SK-N-SH (cell line): ENCODE measurements around the gene STK16. TPM values are rescaled to one million over a fixed set of nuclear protein-coding genes. Genes with fewer than 3 reads are reported as not detected.

Source experiments
- CTCF ChIA-PET: fragments of 300-600, 350-600 bp; formaldehyde crosslinking; extraction: SDS; loops from one replicate; lab custom pipeline; 2021; lab: Yijun Ruan, JAX
- POLR2A ChIA-PET: fragments of 350-600 bp; sonication (Branson Sonifier 250); formaldehyde crosslinking; extraction: SDS; loops from one replicate; lab custom pipeline; 2020; ENCODE audit warnings: antibody characterized with exemption, inconsistent platforms; lab: Yijun Ruan, JAX
- DNase-seq: peaks from one replicate; pipeline ENCODE4 v3.0.0; 2012
- H2AFZ ChIP-seq: fragments of 200-600 bp; sonication (generic); 2 replicates; pipeline ENCODE4 v1.8.1; 2016; ENCODE audit warnings: antibody characterized with exemption, mild to moderate bottlenecking, low read depth
- H3F3A ChIP-seq: fragments of 200-600 bp; sonication (generic); replicated peaks from 2 replicates; pipeline ENCODE3; 2016; ENCODE audit warnings: antibody characterized with exemption, mild to moderate bottlenecking; ENCODE audit not compliant: insufficient read depth
- H3K27ac ChIP-seq, 2 experiments: fragments of 200-500 bp in 1 of 2; fragments of 200-600 bp in 1 of 2; sonication (Bioruptor generic) in 1 of 2; sonication (generic), shearing (Covaris generic) in 1 of 2; 2 replicates each; pipeline versions ENCODE4 v1.5.1 to v1.6.1; 2014 to 2016; ENCODE audit warnings: low read depth in 2 of 2, inconsistent platforms in 1 of 2, low read length in 1 of 2, mild to moderate bottlenecking in 1 of 2, mixed read lengths in 1 of 2
- H3K27me3 ChIP-seq: fragments of 200-600 bp; sonication (generic), shearing (Covaris generic); 2 replicates; pipeline ENCODE4 v1.6.1; 2016; ENCODE audit warnings: mixed run types; ENCODE audit not compliant: insufficient read depth
- H3K36me3 ChIP-seq, 2 experiments: fragments of 200-500 bp in 1 of 2; fragments of 200-600 bp in 1 of 2; sonication (Bioruptor generic) in 1 of 2; sonication (generic) in 1 of 2; replicated peaks in 1 of 2; 2 replicates each; pipeline versions ENCODE3 to v1.5.1; 2014 to 2016; ENCODE audit warnings: low read length in 1 of 2, mild to moderate bottlenecking in 1 of 2; ENCODE audit not compliant: insufficient read depth in 2 of 2, control insufficient read depth in 1 of 2
- H3K4me1 ChIP-seq, 2 experiments: fragments of 200-500 bp in 1 of 2; fragments of 200-600 bp in 1 of 2; sonication (Bioruptor generic) in 1 of 2; sonication (generic), shearing (Covaris generic) in 1 of 2; 2 replicates each; pipeline versions ENCODE4 v1.5.1 to v1.6.1; 2014 to 2016; ENCODE audit warnings: low read depth in 1 of 2, low read length in 1 of 2, mixed run types in 1 of 2; ENCODE audit not compliant: insufficient read depth in 2 of 2, control insufficient read depth in 1 of 2
- H3K4me2 ChIP-seq: fragments of 200-600 bp; sonication (generic), shearing (Covaris generic); 2 replicates; pipeline ENCODE4 v1.6.1; 2017; ENCODE audit warnings: mixed run types
- H3K4me3 ChIP-seq, 2 experiments: fragments of 200-500 bp in 1 of 2; fragments of 200-600 bp in 1 of 2; sonication (Bioruptor generic) in 1 of 2; sonication (generic), shearing (Covaris generic) in 1 of 2; 2 replicates each; pipeline versions ENCODE4 v1.5.1 to v1.8.1; 2014 to 2016; ENCODE audit warnings: low read depth in 2 of 2, inconsistent platforms in 1 of 2, low read length in 1 of 2, mild to moderate bottlenecking in 1 of 2, mixed read lengths in 1 of 2, moderate library complexity in 1 of 2
- H3K79me2 ChIP-seq: fragments of 200-600 bp; sonication (generic); 2 replicates; pipeline ENCODE4 v1.8.1; 2017; ENCODE audit warnings: mild to moderate bottlenecking; ENCODE audit not compliant: insufficient read depth
- H3K9ac ChIP-seq: fragments of 200-600 bp; sonication (generic); 2 replicates; pipeline ENCODE4 v1.6.1; 2017; ENCODE audit warnings: mixed run types
- H3K9me2 ChIP-seq: fragments of 200-600 bp; sonication (generic); 2 replicates; pipeline ENCODE4 v1.6.1; 2017; ENCODE audit warnings: mixed run types
- H3K9me3 ChIP-seq: fragments of 200-600 bp; sonication (generic); 2 replicates; pipeline ENCODE4 v1.6.1; 2017; ENCODE audit warnings: mixed run types, mild to moderate bottlenecking, moderate library complexity
- H4K20me1 ChIP-seq: fragments of 200-600 bp; sonication (generic); 2 replicates; pipeline ENCODE4 v1.6.1; 2017; ENCODE audit warnings: mild to moderate bottlenecking, mixed run types; ENCODE audit not compliant: insufficient read depth
- EZH2phosphoT487 ChIP-seq: fragments of 200-600 bp; sonication (generic); IDR thresholded peaks from 2 replicates; pipeline ENCODE4 v1.6.1; 2017; ENCODE audit warnings: low read depth, mixed run types, mild to moderate bottlenecking, antibody characterized with exemption, moderate library complexity, borderline replicate concordance
- FOSL2 ChIP-seq: IDR thresholded peaks from 2 replicates; pipeline ENCODE4 v1.4.0; 2012; ENCODE audit warnings: low read depth, mild to moderate bottlenecking, moderate library complexity, borderline replicate concordance
- RAD21 ChIP-seq: IDR thresholded peaks from 2 replicates; pipeline ENCODE4 v1.6.1; 2012; ENCODE audit warnings: mild to moderate bottlenecking, low read length
- RXRA ChIP-seq: IDR thresholded peaks from 2 replicates; pipeline ENCODE4 v1.4.0; 2012; ENCODE audit warnings: low read depth, mild to moderate bottlenecking, borderline replicate concordance
- TCF12 ChIP-seq: IDR thresholded peaks from 2 replicates; pipeline ENCODE4 v1.4.0; 2012
- TEAD4 ChIP-seq: IDR thresholded peaks from 2 replicates; pipeline ENCODE4 v1.4.0; 2012; ENCODE audit warnings: mild to moderate bottlenecking, borderline replicate concordance; ENCODE audit not compliant: insufficient read depth
- YY1 ChIP-seq: IDR thresholded peaks from 2 replicates; pipeline ENCODE4 v1.4.0; 2012; ENCODE audit warnings: low read depth, mild to moderate bottlenecking
- WGBS: methylation state at CpG from one replicate; pipeline ENCODE4 v1.1.6; 2017; ENCODE audit warnings: low lambda C conversion rate; 5-methylcytosine and 5-hydroxymethylcytosine counted together
- polyA plus RNA-seq, 3 experiments: library from polyadenylated mRNA; depleted of rRNA; stranded (reverse); fragments of >200 nt; gene quantifications; 2 replicates each; pipeline ENCODE4 v1.2.3, GENCODE V29; 2012
- TF ChIP-seq, protein P1 (sequence below): IDR thresholded peaks from 2 replicates; pipeline ENCODE4 v1.4.0; 2012; ENCODE audit warnings: low read depth, borderline replicate concordance

The STK16 gene
- polyA plus RNA-seq, 1 of the 3 experiments (the other 2 are of a cell fraction), result 57.6 TPM

- no peak for TF ChIP-seq YY1
- no peak for TF ChIP-seq TEAD4
- TF ChIP-seq EZH2phosphoT487, result no peak
- no peak for TF ChIP-seq TCF12
- TF ChIP-seq RXRA, result no peak
- TF ChIP-seq, protein P1, sequence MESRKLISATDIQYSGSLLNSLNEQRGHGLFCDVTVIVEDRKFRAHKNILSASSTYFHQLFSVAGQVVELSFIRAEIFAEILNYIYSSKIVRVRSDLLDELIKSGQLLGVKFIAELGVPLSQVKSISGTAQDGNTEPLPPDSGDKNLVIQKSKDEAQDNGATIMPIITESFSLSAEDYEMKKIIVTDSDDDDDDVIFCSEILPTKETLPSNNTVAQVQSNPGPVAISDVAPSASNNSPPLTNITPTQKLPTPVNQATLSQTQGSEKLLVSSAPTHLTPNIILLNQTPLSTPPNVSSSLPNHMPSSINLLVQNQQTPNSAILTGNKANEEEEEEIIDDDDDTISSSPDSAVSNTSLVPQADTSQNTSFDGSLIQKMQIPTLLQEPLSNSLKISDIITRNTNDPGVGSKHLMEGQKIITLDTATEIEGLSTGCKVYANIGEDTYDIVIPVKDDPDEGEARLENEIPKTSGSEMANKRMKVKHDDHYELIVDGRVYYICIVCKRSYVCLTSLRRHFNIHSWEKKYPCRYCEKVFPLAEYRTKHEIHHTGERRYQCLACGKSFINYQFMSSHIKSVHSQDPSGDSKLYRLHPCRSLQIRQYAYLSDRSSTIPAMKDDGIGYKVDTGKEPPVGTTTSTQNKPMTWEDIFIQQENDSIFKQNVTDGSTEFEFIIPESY, result no peak
- peaks cover 8% of the 10 kb centered on the region in 2 experiments; a peak in 1 of 4 replicates for H3K4me1 ChIP-seq
- H3K36me3 ChIP-seq, result no peaks in the 10 kb centered on the region
- 82% methylated on average over 7 of the region's 7 CpGs for WGBS
- ChIA-PET CTCF (interaction anchor here (0.7 to 9.0 kb wide), 7 partner anchors 9 to 132 kb away, joined by 3 to 312 read pairs (median 6); partner anchors contain the start of genes CNPPD1, DNAJB2, NHEJ1 and SLC23A3), POLR2A (interaction anchor here (0.6 to 1.1 kb wide), 2 partner anchors 12 to 52 kb away, joined by 3 to 5 read pairs; partner anchors contain the start of gene DNAJB2)
- no peak overlapping the region for H3K4me2 ChIP-seq
- H3K9me2 ChIP-seq, result no peaks in the 10 kb centered on the region
- no peaks in the 10 kb centered on the region for H3K79me2 ChIP-seq
- H3K27ac ChIP-seq, result no peak overlapping the region
- peaks cover 12% of the 10 kb centered on the region for H3F3A ChIP-seq
- no peaks in the 10 kb centered on the region for H4K20me1 ChIP-seq
- no peak for DNase-seq
- H3K9ac ChIP-seq, result no peak overlapping the region
- no peak overlapping the region for H2AFZ ChIP-seq
- H3K27me3 ChIP-seq, result no peaks in the 10 kb centered on the region
- H3K4me3 ChIP-seq, result no peak overlapping the region
- no peaks in the 10 kb centered on the region for H3K9me3 ChIP-seq
These were observed 46.1 kb downstream of the STK16 start for GRCh38 chr2:219291394-219291793.

DNA sequence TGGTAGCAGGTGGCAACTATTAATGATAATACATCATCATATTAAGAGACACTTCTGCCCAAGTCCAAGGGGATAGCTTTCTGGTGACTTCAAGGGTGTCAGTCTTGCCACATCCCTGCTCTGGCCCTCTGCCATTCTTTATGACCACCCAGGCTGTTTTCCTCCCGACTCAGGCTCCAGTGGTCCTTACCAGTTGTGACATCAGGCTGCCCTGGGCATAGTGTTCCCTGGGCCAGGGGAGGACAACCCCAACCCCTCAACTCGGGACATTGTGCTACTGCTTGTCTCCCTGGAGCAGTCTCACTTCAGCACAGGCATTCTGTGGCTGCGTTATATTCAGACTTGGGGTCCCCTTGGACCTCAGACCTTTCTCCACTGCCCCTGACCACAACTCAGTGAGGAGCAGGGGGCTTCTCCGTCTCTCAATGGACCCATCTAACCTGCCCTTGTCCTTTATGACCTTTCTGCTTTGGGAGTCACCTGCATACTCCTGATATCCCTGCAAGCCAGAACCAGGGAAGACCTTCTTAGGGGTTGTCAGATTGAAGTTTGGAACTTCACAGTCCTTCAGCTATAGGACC, 46.7 kb downstream of the STK16 start:
- no peaks in the 10 kb centered on the region for H3K27me3 ChIP-seq
- no peaks in the 10 kb centered on the region for H3K36me3 ChIP-seq
- no peak for TF ChIP-seq RAD21
- no peak for TF ChIP-seq FOSL2
- TF ChIP-seq, all 33 proteins: peak for 0
- H3K9ac ChIP-seq, result no peak overlapping the region
- H4K20me1 ChIP-seq, result no peaks in the 10 kb centered on the region
- H3K4me3 ChIP-seq, result no peak overlapping the region
- peaks cover 12% of the 10 kb centered on the region for H3F3A ChIP-seq
- H3K27ac ChIP-seq, result no peak overlapping the region
- no peaks in the 10 kb centered on the region for H3K9me2 ChIP-seq
- H3K9me3 ChIP-seq, result no peaks in the 10 kb centered on the region
- no peak for DNase-seq
- H3K4me1 ChIP-seq, result peaks cover 8% of the 10 kb centered on the region in 2 experiments; a peak in 1 of 4 replicates
- ChIA-PET CTCF (interaction anchor here (0.7 to 9.0 kb wide), 9 partner anchors 9 to 132 kb away, joined by 3 to 312 read pairs (median 5); partner anchors contain the start of genes CNPPD1, DNAJB2, NHEJ1 and SLC23A3), POLR2A (interaction anchor here (1.1 kb wide), 1 partner anchor 13 kb away, joined by 5 read pairs; the partner anchor contains the start of gene DNAJB2)
- no peak overlapping the region for H2AFZ ChIP-seq
- WGBS, result 73% methylated on average over 4 of the region's 4 CpGs
- no peaks in the 10 kb centered on the region for H3K79me2 ChIP-seq
- H3K4me2 ChIP-seq, result no peak overlapping the region
